HG03558 (cell line): ENCODE data around the gene HEMK1.
A peak's percentile ranks its signal among the peaks of the same experiment; 100 is the strongest.

ENCODE experiments used
- ATAC-seq: cut with Tn5 transposase; IDR thresholded peaks from one replicate; pipeline ENCODE4 v1.9.1; 2021; ENCODE audit warnings: moderate number of reproducible peaks; ENCODE audit not compliant: unreplicated experiment; ENCODE audit errors: extremely low read depth

HEMK1 gene

GRCh38 chr3:50568947-50569749 is at the start of gene HEMK1:
TSS of gene HEMK1 (plus strand) at chr3:50569522. CDS start at chr3:50571105, 1,583 bp downstream.
- ATAC-seq, result peak; percentile 29

- no peak for ATAC-seq
These were observed 48.5 kb upstream of the HEMK1 start for GRCh38 chr3:50520849-50521248.

GRCh38 chr3:50521572-50521971 is 47.8 kb upstream of the HEMK1 start:
- ATAC-seq, result no peak

- no peak for ATAC-seq
These were observed 46.0 kb upstream of the HEMK1 start for GRCh38 chr3:50523279-50523811.

- no peak for ATAC-seq
These were observed 44.6 kb upstream of the HEMK1 start for GRCh38 chr3:50524746-50525145.

- ATAC-seq, result no peak
These were observed 44.0 kb upstream of the HEMK1 start for GRCh38 chr3:50525191-50525910.

GRCh38 chr3:50525987-50526386 is 43.3 kb upstream of the HEMK1 start:
- ATAC-seq, result no peak

GRCh38 chr3:50530001-50530970 is 39.0 kb upstream of the HEMK1 start:
- ATAC-seq, result no peak

GRCh38 chr3:50531201-50531600 is 38.1 kb upstream of the HEMK1 start:
- no peak for ATAC-seq

GRCh38 chr3:50532062-50532705 is 37.1 kb upstream of the HEMK1 start:
- ATAC-seq, result no peak

GRCh38 chr3:50533316-50533715 is 36.0 kb upstream of the HEMK1 start:
- ATAC-seq, result no peak

- no peak for ATAC-seq
These were observed 35.4 kb upstream of the HEMK1 start for GRCh38 chr3:50533807-50534461.

GRCh38 chr3:50534681-50535330 is 34.5 kb upstream of the HEMK1 start:
- no peak for ATAC-seq

GRCh38 chr3:50536471-50537180 is 32.7 kb upstream of the HEMK1 start:
- no peak for ATAC-seq

- ATAC-seq, result no peak
These were observed 31.7 kb upstream of the HEMK1 start for GRCh38 chr3:50537421-50538129.

- ATAC-seq, result no peak
These were observed 29.7 kb upstream of the HEMK1 start for GRCh38 chr3:50539356-50540286.
